Ovary (tissue), 3 donors: ENCODE results near the gene TAGLN2.

Source experiments
- POLR2A ChIP-seq: fragments of 450-650 bp; IDR thresholded peaks from one replicate; pipeline ENCODE4 v1.6.1; 2017; ENCODE audit warnings: antibody characterized with exemption, mild to moderate bottlenecking, moderate library complexity
- TF ChIP-seq, protein P1 (sequence below), 3 donors: fragments of 450-650 bp in 2 of 3; fragments of 200-600 bp in 1 of 3; IDR thresholded peaks; one replicate each; pipeline versions ENCODE4 v1.5.1 to v1.8.0; 2016 to 2022; ENCODE audit warnings: antibody characterized with exemption in 3 of 3, mild to moderate bottlenecking in 1 of 3
- donor health status: DM: no; HTN: no; CAD: no.

DNA sequence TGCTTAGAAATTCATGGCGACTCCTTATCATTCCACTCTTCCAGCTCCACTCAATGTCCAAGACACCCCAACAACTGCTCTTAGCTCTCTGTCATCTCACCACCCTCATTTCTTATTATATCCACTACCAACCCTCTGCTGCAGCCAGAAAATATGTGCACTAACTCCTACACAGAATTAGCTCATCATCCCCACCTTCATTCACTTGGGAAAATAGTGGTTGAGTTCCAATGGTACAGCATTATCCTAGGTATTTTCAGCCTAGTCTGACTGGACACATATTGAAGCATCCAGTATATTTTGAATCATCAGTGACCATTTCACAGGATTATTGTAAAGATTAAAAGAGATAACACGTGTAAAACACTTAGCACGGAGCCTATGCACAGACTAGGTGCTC is 46.2 kb downstream of the TAGLN2 start:
- TF ChIP-seq POLR2A = no peak
- TF ChIP-seq, protein P1, sequence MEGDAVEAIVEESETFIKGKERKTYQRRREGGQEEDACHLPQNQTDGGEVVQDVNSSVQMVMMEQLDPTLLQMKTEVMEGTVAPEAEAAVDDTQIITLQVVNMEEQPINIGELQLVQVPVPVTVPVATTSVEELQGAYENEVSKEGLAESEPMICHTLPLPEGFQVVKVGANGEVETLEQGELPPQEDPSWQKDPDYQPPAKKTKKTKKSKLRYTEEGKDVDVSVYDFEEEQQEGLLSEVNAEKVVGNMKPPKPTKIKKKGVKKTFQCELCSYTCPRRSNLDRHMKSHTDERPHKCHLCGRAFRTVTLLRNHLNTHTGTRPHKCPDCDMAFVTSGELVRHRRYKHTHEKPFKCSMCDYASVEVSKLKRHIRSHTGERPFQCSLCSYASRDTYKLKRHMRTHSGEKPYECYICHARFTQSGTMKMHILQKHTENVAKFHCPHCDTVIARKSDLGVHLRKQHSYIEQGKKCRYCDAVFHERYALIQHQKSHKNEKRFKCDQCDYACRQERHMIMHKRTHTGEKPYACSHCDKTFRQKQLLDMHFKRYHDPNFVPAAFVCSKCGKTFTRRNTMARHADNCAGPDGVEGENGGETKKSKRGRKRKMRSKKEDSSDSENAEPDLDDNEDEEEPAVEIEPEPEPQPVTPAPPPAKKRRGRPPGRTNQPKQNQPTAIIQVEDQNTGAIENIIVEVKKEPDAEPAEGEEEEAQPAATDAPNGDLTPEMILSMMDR (IDR thresholded peaks at IDR 0.05) = no peak
